Right lobe of liver (tissue), 6 donors: ENCODE measurements around the gene FNIP2. TPM values are rescaled to one million over a fixed set of nuclear protein-coding genes. Genes with fewer than 3 reads are reported as not detected.
A peak's percentile ranks its signal among the peaks of the same experiment; 100 is the strongest.

Experiments used
- ATAC-seq, 4 donors: fragments of 200-7000 bp; cut with Tn5 transposase; one replicate each; pipeline ENCODE4 v1.9.1; 2020; ENCODE audit warnings: mild to moderate bottlenecking in 4 of 4, moderate library complexity in 4 of 4
- DNase-seq, 3 donors: peaks; one replicate each; pipeline ENCODE4 v3.0.0-alpha.2; 2020
- H3K27ac ChIP-seq, 3 donors: fragments of 200-600 bp; one replicate each; pipeline ENCODE4 v1.8.0; 2022
- H3K27me3 ChIP-seq, 2 donors: fragments of 200-600 bp; one replicate each; pipeline ENCODE4 v1.8.0; 2022
- H3K36me3 ChIP-seq, 4 donors: fragments of 200-600 bp; sonication (generic) in 1 of 4; one replicate each; pipeline versions ENCODE4 v1.5.1 to v1.8.0; 2017 to 2022; ENCODE audit warnings: control low read depth in 1 of 4
- H3K4me1 ChIP-seq, 4 donors: fragments of 200-600 bp; sonication (generic) in 1 of 4; one replicate each; pipeline versions ENCODE4 v1.5.1 to v1.8.0; 2017 to 2022; ENCODE audit warnings: control low read depth in 1 of 4
- H3K4me3 ChIP-seq, 3 donors: fragments of 200-600 bp; one replicate each; pipeline ENCODE4 v1.8.0; 2022
- H3K9me3 ChIP-seq, 4 donors: fragments of 200-600 bp; sonication (generic) in 1 of 4; one replicate each; pipeline versions ENCODE4 v1.5.1 to v1.8.0; 2017 to 2022; ENCODE audit warnings: control low read depth in 1 of 4
- CTCF ChIP-seq, 4 donors: fragments of 200-600 bp in 3 of 4; fragments of 450-650 bp in 1 of 4; IDR thresholded peaks; one replicate each; pipeline versions ENCODE4 v1.5.1 to v1.8.0; 2016 to 2022; ENCODE audit warnings: antibody characterized with exemption in 4 of 4, mild to moderate bottlenecking in 2 of 4
- POLR2A ChIP-seq: fragments of 450-650 bp; IDR thresholded peaks from one replicate; pipeline ENCODE4 v1.6.1; 2017; ENCODE audit warnings: antibody characterized with exemption, mild to moderate bottlenecking
- WGBS: methylation state at CpG from one replicate; pipeline ENCODE4 v1.1.6; 2018; ENCODE audit warnings: low coverage, low lambda C conversion rate; ENCODE audit not compliant: insufficient coverage; ENCODE audit errors: missing lambda C conversion rate; 5-methylcytosine and 5-hydroxymethylcytosine counted together
- intact Hi-C, 2 donors: fragments of 100-400 bp; cut with DNase I; formaldehyde crosslinking; loops; one replicate each; pipeline versions ENCODE4 v1.11.2 to v1.14.1; 2022
- total RNA-seq, 6 experiments: library from RNA; depleted of rRNA in 2 of 6; stranded (reverse); fragments of >200 nt in 2 of 6; fragmentation: NEBNext Ultra II Directional in 3 of 6; extraction: Animal tissue kit (Norgen Biotek cat#: 25700) in 3 of 6; gene quantifications; one replicate each; pipeline versions ENCODE4 v1.1.0 to v1.2.4, GENCODE V29; 2016 to 2023
- donor health status: DM: no; HTN: yes; CAD: no.
- donor health status: DM: no; HTN: no; CAD: no.
- donor health status: DM: no; HTN: no; CAD: no.
- donor health status: DM: no; HTN: yes; CAD: no.
- donor health status: DM: no; HTN: yes; CAD: no.

FNIP2 gene
- total RNA-seq, 6 experiments from 2014 or later = 34.2 to 67.4 (median 37.8) TPM

- TF ChIP-seq CTCF (IDR thresholded peaks at IDR 0.05) (no peak), POLR2A (no peak)
- no peak for ATAC-seq
- DNase-seq = no peak
- WGBS = 100% methylated on average over 1 of the region's 2 CpGs
- no peak overlapping the region for H3K4me3 ChIP-seq
- no peaks in the 10 kb centered on the region for H3K27me3 ChIP-seq
- H3K4me1 ChIP-seq = peaks cover 0 to 12% (median 0%) of the 10 kb centered on the region in 4 donors
- intact Hi-C loops = no loop called here
- H3K9me3 ChIP-seq = no peaks in the 10 kb centered on the region
- no peaks in the 10 kb centered on the region for H3K36me3 ChIP-seq
- no peak overlapping the region for H3K27ac ChIP-seq
These were observed 173.1 kb downstream of the FNIP2 start for GRCh38 chr4:158941895-158942294.

- no peaks in the 10 kb centered on the region for H3K27me3 ChIP-seq
- 58% methylated on average over 5 of the region's 5 CpGs for WGBS
- DNase-seq (no peak), ATAC-seq (peak; percentile 91 to 95 (median 94))
- H3K4me3 ChIP-seq = no peak overlapping the region
- no peaks in the 10 kb centered on the region for H3K36me3 ChIP-seq
- intact Hi-C loops = no loop called here
- TF ChIP-seq CTCF (IDR thresholded peaks at IDR 0.05) (no peak), POLR2A (no peak)
- H3K9me3 ChIP-seq = no peaks in the 10 kb centered on the region
- peaks cover 0 to 19% (median 3%) of the 10 kb centered on the region in 4 donors for H3K4me1 ChIP-seq
- peak overlapping the region in 2 of 3 donors; percentile 71 to 76 for H3K27ac ChIP-seq
These were observed 176.8 kb downstream of the FNIP2 start for GRCh38 chr4:158945529-158946108.

- H3K27ac ChIP-seq = peak overlapping the region in 2 of 3 donors; percentile 71 to 76
- no peak for TF ChIP-seq CTCF (IDR thresholded peaks at IDR 0.05)
- TF ChIP-seq POLR2A = no peak
- no peak for DNase-seq
These were observed 178.0 kb downstream of the FNIP2 start for GRCh38 chr4:158946825-158947224.

GRCh38 chr4:158948071-158948470, 179.2 kb downstream of the FNIP2 start:
- Histone ChIP-seq H3K9me3 (no peaks in the 10 kb centered on the region), H3K4me3 (no peak overlapping the region), H3K4me1 (peaks cover 0 to 20% (median 3%) of the 10 kb centered on the region in 4 donors), H3K27me3 (no peaks in the 10 kb centered on the region), H3K36me3 (no peaks in the 10 kb centered on the region), H3K27ac (no peak overlapping the region)
- intact Hi-C loops = no loop called here
- TF ChIP-seq CTCF (IDR thresholded peaks at IDR 0.05) (no peak), POLR2A (no peak)
- ATAC-seq = no peak
- no peak for DNase-seq
- WGBS = 100% methylated on average over 2 of the region's 2 CpGs

More at GRCh38 chr4:158946825-158947224, 178.0 kb downstream of the FNIP2 start:
- Histone ChIP-seq H3K36me3 (no peaks in the 10 kb centered on the region), H3K27me3 (no peaks in the 10 kb centered on the region), H3K4me3 (no peak overlapping the region), H3K9me3 (no peaks in the 10 kb centered on the region), H3K4me1 (peaks cover 0 to 19% (median 3%) of the 10 kb centered on the region in 4 donors)
- 81% methylated on average over 3 of the region's 3 CpGs for WGBS
- ATAC-seq = no peak
- intact Hi-C loops = no loop called here
